Testis (tissue), 2 donors: Measurements from ENCODE around the gene CLTA.

Source experiments
- CTCF ChIP-seq, 3 experiments: fragments of 450-650 bp in 2 of 3; fragments of 200-600 bp in 1 of 3; sonication (generic) in 1 of 3; IDR thresholded peaks; one replicate each; pipeline ENCODE4 v1.5.1; 2016 to 2019; ENCODE audit warnings: antibody characterized with exemption in 3 of 3, mild to moderate bottlenecking in 2 of 3, moderate library complexity in 1 of 3
- POLR2A ChIP-seq: fragments of 450-650 bp; IDR thresholded peaks from one replicate; pipeline ENCODE4 v1.6.1; 2017; ENCODE audit warnings: antibody characterized with exemption, mild to moderate bottlenecking, moderate library complexity

GRCh38 chr9:36163786-36164170 is 26.9 kb upstream of the CLTA start:
- TF ChIP-seq CTCF (IDR thresholded peaks at IDR 0.05), result no peak
- TF ChIP-seq POLR2A, result no peak
